Measurements from ENCODE around the gene TBX15. TPM values are rescaled to one million over a fixed set of nuclear protein-coding genes. Genes with fewer than 3 reads are reported as not detected.

The TBX15 gene
- total and polyA plus RNA-seq, 2 experiments from 2014 or later = 0.21 TPM; not detected in 1

GRCh38 chr1:119012383-119012782 lies 24.2 kb upstream of the TBX15 start:
- Mint-ChIP-seq H3K9me3 (peaks cover 5% of the 10 kb centered on the region; the same call in 1 of the 3 replicates), H3K27me3 (ENCODE audit: insufficient read depth, low read depth, poor library complexity) (peaks cover 35% of the 10 kb centered on the region), H3K4me3 (no peak overlapping the region), H3K27ac (no peak overlapping the region), H3K36me3 (ENCODE audit: low read depth) (no peaks in the 10 kb centered on the region; the same call in 2 of the 3 replicates), H3K4me1 (peaks cover 13% of the 10 kb centered on the region)
- no peak for TF ChIP-seq STAT1 (IDR thresholded peaks at IDR 0.05; ENCODE audit: unreplicated experiment)
- no peak for TF ChIP-seq EZH2 (IDR thresholded peaks at IDR 0.05; ENCODE audit: low read depth, unreplicated experiment)
- TF ChIP-seq ETS1 (IDR thresholded peaks at IDR 0.05) = no peak
- TF ChIP-seq CREB1 (CRISPR knock-in tag; IDR thresholded peaks at IDR 0.05; ENCODE audit: low read depth) = no peak
- TF ChIP-seq ZNF462 (CRISPR knock-in tag; IDR thresholded peaks at IDR 0.05) = no peak
- TF ChIP-seq EZH2phosphoT487 (IDR thresholded peaks at IDR 0.05; ENCODE audit: unreplicated experiment) = no peak
- no peak for TF ChIP-seq JUNB (IDR thresholded peaks at IDR 0.05; ENCODE audit: unreplicated experiment)
- no peak for TF ChIP-seq CTCF (conservative IDR thresholded peaks at IDR 0.05; ENCODE audit: low read depth in 2 of 2)
- no peak for TF ChIP-seq NANOG (IDR thresholded peaks at IDR 0.05; ENCODE audit: borderline replicate concordance)
- TF ChIP-seq POLR2AphosphoS5 (IDR thresholded peaks at IDR 0.05; ENCODE audit: low read depth) = no peak
- TF ChIP-seq ZNF114 (CRISPR knock-in tag; IDR thresholded peaks at IDR 0.05) = no peak
- no peak for TF ChIP-seq REST (IDR thresholded peaks at IDR 0.05; ENCODE audit: unreplicated experiment)
- TF ChIP-seq ZNF331 (CRISPR knock-in tag; IDR thresholded peaks at IDR 0.05; ENCODE audit: low read depth) = no peak
- ATAC-seq (no peak), DNase-seq (ENCODE audit: low spot score) (no peak)
- Histone ChIP-seq H3K27me3 (ENCODE audit: insufficient read depth) (peaks cover 38% of the 10 kb centered on the region), H4K20me1 (replicated peaks; ENCODE audit: insufficient read depth) (no peaks in the 10 kb centered on the region), H3K4me3 (no peak overlapping the region), H3K4me2 (no peak overlapping the region), H2AFZ (no peak overlapping the region), H3K9me2 (ENCODE audit: insufficient read depth) (peaks cover 17% of the 10 kb centered on the region), H3F3A (replicated peaks; ENCODE audit: low read depth) (no peaks in the 10 kb centered on the region), H3K27ac (ENCODE audit: low read depth) (no peak overlapping the region), H3K4me1 (ENCODE audit: insufficient read depth) (0 out of 2 replicates have a peak, but pooled peaks cover 10% of the 10 kb centered on the region), H3K79me2 (replicated peaks; ENCODE audit: insufficient read depth) (no peaks in the 10 kb centered on the region), H3K36me3 (ENCODE audit: insufficient read depth) (no peaks in the 10 kb centered on the region; the same call in 1 of the 2 replicates)

Measured in GM23338 (cell line).